AG09309 (cell line): ENCODE results near the gene GRIK1.

Source experiments
- DNase-seq: peaks from one replicate; pipeline ENCODE4 v3.0.0-alpha.2; 2010; ENCODE audit warnings: low read depth
- H3K4me3 ChIP-seq: 2 replicates; pipeline ENCODE4 v1.5.1; 2011; ENCODE audit warnings: mild to moderate bottlenecking, low read depth, low read length, moderate library complexity; ENCODE audit not compliant: control insufficient read depth
- CTCF ChIP-seq: IDR thresholded peaks from 2 replicates; pipeline ENCODE4 v1.5.1; 2011; ENCODE audit warnings: mild to moderate bottlenecking, low read depth, low read length, inconsistent platforms; ENCODE audit not compliant: insufficient read depth, control insufficient read depth; ENCODE audit errors: missing control alignments

GRIK1 gene

GRCh38 chr21:29704719-29705118 lies 235.1 kb downstream of the GRIK1 start:
- DNase-seq: no peak
- no peak overlapping the region for H3K4me3 ChIP-seq
- no peak for TF ChIP-seq CTCF

- no peak for TF ChIP-seq CTCF
- H3K4me3 ChIP-seq: no peak overlapping the region
- DNase-seq: no peak
Observed at GRCh38 chr21:29701676-29702075, 238.1 kb downstream of the GRIK1 start.

- no peak overlapping the region for H3K4me3 ChIP-seq
- TF ChIP-seq CTCF: no peak
- DNase-seq: no peak
Observed at GRCh38 chr21:29697555-29698193, 242.1 kb downstream of the GRIK1 start.

GRCh38 chr21:29696937-29697336 lies 242.9 kb downstream of the GRIK1 start:
- DNase-seq: no peak
- H3K4me3 ChIP-seq: no peak overlapping the region
- TF ChIP-seq CTCF: no peak

- no peak overlapping the region for H3K4me3 ChIP-seq
- TF ChIP-seq CTCF: no peak
- DNase-seq: no peak
Observed at GRCh38 chr21:29691616-29692491, 247.9 kb downstream of the GRIK1 start.

- H3K4me3 ChIP-seq: no peak overlapping the region
- TF ChIP-seq CTCF: no peak
- DNase-seq: no peak
Observed at GRCh38 chr21:29689753-29690152, 250.0 kb downstream of the GRIK1 start.
